G401 (cell line): Measurements from ENCODE around the gene CSRNP2. TPM values are rescaled to one million over a fixed set of nuclear protein-coding genes. Genes with fewer than 3 reads are reported as not detected.
A peak's percentile ranks its signal among the peaks of the same experiment; 100 is the strongest.
"Not testable (repeated sequence)": the region's sequence is repeated elsewhere in the genome, so short reads cannot be mapped to it uniquely, and the experiment has no call there.

ENCODE experiments used
- DNase-seq: peaks from one replicate; pipeline ENCODE4 v3.0.0-alpha.2; 2015; ENCODE audit warnings: low spot score
- in situ Hi-C: cut with HindIII; loops from 2 replicates; pipeline ENCODE4 v1.10.0; 2016; ENCODE audit warnings: low sequenced_read_pairs, mixed read lengths
- total RNA-seq: library from RNA; depleted of rRNA; stranded (reverse); fragments of >200 nt; shearing (Covaris generic); gene quantifications from 2 replicates; pipeline ENCODE4 v1.2.3, GENCODE V29; 2014

The CSRNP2 gene
- total RNA-seq, 1 experiment from 2014 or later: 19.8 TPM

DNA sequence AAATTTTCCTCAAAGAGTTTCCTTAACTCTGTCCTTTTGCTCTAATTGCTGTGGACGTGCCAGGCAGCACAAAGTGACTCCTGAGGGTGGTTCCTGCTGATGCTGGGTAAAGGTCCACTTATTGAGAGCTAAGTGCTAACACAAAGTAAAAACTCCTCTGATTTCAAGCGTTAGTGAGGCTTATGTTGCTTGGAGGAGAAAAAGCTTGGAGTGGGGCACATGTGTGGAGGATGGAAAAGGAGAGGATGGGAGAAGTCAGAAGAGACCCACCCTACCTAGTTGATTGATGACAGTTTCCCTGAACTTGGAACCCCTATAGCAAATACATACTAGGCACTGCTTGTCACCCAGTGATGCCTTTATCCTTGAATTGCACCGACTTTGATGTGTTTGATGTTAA is 47.1 kb downstream of the CSRNP2 start:
- in situ Hi-C loops: no loop called here
- DNase-seq: no peak

GRCh38 chr12:51033457-51034089 is 49.8 kb downstream of the CSRNP2 start:
- DNase-seq: no peak
- in situ Hi-C loops: no loop called here

DNA sequence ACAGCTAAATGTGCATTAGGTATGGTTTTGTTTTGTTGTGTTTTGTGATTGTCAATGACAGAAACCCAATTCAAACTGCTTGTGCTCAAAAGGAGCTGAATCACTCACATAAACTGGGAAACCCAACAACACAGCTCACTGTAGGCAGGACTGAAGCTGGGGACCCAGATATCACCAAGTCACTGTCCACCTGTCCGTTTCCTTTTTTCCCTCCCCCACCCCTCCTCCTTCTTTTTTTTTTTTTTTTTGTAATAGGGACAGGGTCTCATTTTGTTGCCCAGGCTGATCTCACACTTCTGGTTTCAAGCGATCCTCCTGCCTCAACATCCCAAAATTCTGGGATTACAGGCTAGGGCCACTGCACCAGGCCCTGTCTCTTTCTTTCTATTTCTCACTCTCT is 50.3 kb downstream of the CSRNP2 start:
- in situ Hi-C loops: no loop called here
- DNase-seq: no peak

DNA sequence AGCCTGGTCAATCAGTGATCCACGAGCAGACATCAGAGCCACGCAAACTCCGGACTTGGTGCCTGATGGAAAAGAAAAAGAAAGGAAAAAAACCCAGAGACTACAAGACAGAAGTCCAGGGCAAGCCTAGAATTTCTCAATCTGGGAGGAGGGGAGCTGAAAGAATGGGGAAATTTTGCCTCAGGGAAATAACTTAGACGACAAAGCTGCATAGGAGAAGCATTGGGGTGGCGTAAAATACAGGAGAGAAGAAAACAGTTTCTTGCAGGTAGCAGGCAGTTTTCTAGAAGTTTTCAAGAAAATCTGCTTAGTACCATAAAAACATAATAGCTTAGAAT is 54.6 kb downstream of the CSRNP2 start:
- no peak for DNase-seq
- in situ Hi-C loops: no loop called here

DNA sequence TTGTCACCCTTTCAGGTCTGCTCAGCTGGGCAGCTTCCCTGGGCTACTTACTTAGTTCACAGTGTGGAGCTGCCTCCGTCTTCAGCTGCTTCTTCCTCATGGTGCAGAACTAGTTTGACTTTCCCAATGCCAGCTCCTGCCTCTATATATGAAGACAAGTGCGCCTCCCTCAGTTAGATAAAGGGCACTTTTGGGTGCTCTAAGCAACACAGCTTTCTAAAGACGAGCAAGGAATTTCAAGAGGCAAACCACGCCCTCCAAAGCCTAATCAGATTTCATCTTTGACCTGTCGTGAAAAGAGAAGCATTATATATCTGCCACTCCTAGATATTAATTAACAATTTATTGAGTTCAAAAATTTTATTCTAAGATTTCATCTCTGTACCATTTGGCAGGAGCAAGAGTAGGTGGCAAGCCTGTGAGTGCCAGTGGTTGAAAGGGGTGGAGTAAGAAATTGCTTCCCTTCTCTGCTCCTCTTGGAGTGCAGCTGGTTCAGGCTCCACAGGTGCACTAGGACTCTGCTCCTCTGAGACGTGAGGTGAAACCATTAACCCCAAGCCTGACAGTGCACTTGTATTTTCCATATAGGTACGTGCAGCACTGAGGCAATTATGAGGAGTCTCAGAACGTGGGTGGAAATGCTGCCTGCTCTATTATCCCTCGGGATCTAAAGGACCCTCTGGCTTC is 55.1 kb downstream of the CSRNP2 start:
- in situ Hi-C loops: no loop called here
- peak; percentile 45 for DNase-seq

GRCh38 chr12:51027342-51027835 is 56.0 kb downstream of the CSRNP2 start:
- no peak for DNase-seq
- in situ Hi-C loops: no loop called here

DNA sequence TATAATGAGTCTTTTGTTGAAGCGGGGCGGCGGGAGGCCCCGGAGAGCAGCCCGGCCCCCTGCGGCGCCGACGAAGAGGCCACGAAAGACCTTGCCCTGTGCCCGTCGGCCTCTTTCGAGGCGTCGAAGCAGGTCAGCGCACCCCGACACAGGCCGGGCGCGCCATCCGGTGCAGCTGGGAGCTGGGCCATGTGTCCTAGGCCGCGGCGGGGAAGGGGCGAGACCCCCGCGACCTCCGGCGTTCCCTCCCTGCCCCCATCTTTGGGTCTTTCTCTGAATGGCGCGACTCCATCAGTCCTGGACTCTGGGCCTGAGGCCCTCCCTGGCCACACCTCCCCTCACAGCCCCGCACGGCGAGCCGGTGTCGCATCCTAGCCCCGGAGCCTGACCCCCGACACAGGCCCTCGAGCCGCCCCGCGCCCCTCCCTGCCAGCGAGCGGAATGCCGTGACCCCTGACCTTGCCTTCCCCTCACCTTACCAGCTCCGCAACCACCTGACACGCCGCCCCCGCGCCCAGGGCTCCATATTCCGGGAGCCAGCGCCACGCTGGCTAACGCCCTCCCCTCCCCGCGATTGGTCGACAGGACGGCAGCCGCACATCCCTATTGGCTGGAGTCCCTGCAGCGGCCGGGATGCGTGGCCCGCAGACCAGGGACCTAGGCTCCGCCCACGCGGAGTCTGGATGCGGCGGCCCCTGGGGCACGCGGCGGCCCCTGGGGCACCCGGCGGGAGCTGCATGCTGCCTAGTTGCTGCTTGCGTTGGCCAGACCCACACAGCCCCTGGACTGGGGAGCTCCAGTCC is 57.4 kb downstream of the CSRNP2 start, which contains the start of gene SLC11A2:
SLC11A2 (minus strand) TSS at position 549 of the 803 bp plus-strand sequence. CDS start 15,656 bp downstream, outside the sequence.
- DNase-seq: peak; percentile 96
- in situ Hi-C loops: no loop called here

DNA sequence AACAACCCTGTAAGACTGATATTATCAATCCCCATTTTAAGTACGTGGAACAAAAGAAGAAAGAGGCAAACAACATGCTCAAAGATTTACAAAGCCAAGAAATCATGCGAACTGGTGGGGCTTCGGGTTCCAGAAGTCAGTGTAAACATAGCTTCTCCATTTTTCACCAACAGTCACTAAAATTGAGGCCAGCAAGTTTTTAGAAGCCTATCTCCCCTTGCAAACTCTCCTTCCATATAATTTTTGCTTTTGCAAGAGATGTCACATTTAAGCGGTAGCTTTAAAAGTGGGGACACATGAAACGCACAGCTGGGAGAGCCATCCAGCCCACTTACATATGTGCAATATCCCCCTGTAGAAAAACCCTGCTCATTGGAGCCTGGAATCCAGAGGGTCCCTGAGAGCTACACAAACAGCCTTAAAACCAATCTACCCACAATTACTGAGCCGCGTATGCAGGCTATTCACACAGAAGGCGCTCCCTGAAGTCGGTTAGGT is 58.0 kb downstream of the CSRNP2 start:
- in situ Hi-C loops: no loop called here
- DNase-seq: peak; percentile 46

DNA sequence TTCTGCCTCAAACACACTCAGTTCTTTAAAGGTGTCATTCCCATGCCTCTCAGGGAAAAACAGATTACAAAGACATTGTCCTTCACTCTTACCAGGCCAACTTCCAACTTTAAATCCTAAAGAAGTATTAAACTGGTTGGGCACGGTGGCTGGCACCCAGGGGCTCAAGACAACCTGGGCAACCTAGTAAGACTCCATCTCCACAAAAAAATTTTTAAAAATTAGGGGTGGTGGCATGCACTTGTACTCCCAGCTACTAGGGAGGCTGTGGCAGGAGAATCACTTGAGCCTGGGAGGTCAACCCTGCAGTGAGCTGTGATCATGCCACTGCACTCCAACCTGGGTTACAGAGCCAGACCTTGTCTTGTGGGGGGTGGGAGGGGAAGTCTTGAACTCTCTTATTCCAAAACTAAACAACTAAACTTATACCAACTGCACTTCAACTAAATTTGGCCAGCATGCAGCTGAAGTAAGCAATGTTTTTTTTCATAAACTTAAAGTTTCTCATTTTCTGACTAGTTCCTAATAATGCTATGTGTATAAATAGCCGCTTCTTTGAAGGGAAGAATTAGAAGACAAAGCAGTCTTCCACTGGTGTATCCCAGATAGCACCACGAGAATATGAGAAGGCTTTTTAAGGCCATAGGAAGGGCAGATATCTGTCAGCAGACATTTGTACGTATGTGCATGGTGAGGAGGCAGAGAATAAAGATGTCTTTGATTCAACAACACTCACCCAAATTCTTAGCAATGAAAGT is 59.6 kb downstream of the CSRNP2 start:
- in situ Hi-C loops: no loop called here
- DNase-seq: no peak

DNA sequence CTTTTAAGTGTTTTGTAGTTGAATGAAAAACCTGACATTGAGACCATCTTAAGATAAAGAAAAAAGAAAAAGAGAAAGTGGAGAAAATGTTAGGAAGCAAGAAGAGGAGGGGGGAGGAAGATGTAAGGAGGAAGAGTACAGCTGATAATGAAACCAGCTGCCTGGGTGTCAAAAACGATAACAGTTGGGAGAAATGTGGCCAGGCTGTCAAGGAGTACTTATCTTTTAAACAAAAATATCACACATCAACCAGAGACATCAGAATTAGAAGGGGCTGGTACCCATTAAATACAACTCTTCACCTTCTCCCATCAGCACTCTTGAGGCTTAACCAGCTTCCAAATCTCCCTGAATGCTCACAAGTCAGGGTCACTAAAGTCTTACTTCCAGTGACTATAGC is 61.7 kb downstream of the CSRNP2 start:
- no peak for DNase-seq
- in situ Hi-C loops: no loop called here

DNA sequence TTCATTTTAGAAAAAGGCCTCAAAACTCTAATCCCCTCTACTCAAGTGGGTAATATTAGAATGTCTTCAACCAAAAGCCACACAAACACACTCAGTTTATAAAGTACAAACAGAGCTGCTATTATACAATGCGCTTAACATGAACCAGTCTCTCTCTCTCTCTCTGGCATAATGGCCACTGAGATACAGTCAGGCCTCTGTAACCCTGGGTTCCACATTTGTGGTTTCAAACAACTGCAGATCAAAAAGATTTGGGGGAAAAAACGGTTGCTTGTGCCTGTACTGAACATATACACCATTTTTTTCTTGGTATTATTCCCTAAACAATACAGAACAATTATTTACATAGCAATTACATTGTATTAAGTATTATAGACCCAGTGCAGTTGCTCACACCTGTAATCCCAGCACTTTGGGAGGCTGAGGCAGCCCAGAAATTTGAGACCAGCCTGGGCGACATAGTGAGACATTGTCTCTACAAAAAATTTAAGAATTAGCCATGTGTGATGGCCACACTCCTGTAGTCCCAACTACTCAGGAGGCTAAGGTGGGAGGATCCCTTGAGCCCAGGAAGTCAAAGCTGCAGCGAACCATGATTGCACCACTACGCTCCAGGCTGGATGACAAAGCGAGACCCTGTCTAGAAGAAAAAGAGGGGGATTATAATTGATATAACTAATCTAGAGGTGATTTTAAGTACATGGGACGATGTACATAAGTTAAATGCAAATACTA is 62.8 kb downstream of the CSRNP2 start:
- in situ Hi-C loops: no loop called here
- no peak for DNase-seq

- in situ Hi-C loops: no loop called here
- DNase-seq: no peak
Measured at GRCh38 chr12:51019927-51020326, 63.5 kb downstream of the CSRNP2 start.

- DNase-seq: no peak
- in situ Hi-C loops: no loop called here
Measured at GRCh38 chr12:51018956-51019355, 64.4 kb downstream of the CSRNP2 start.

GRCh38 chr12:51017452-51017851 is 65.9 kb downstream of the CSRNP2 start:
- in situ Hi-C loops: no loop called here
- no peak for DNase-seq

DNA sequence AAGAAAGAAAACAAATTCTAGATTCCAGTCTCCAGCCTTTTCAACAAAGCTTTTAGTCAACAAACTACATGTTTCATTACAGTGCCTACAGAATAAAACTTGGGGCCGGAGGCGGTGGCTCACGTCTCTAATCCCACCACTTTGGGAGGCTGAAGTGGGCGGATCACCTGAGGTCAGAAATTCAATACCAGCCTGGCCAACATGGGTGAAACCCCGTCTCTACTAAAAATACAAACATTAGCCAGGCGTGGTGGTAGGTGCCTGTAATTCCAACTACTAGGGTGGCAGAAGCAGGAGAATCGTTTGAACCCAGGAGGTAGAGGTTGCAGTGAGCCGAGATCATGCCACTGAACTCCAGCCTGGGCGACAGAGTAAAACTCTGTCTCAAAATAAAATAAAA is 68.9 kb downstream of the CSRNP2 start:
- in situ Hi-C loops: not testable (repeated sequence)

GRCh38 chr12:51013441-51013840 is 70.0 kb downstream of the CSRNP2 start:
- no peak for DNase-seq
- in situ Hi-C loops: no loop called here

More for the DNA sequence above, 68.9 kb downstream of the CSRNP2 start:
- not testable (repeated sequence) for DNase-seq

DNA sequence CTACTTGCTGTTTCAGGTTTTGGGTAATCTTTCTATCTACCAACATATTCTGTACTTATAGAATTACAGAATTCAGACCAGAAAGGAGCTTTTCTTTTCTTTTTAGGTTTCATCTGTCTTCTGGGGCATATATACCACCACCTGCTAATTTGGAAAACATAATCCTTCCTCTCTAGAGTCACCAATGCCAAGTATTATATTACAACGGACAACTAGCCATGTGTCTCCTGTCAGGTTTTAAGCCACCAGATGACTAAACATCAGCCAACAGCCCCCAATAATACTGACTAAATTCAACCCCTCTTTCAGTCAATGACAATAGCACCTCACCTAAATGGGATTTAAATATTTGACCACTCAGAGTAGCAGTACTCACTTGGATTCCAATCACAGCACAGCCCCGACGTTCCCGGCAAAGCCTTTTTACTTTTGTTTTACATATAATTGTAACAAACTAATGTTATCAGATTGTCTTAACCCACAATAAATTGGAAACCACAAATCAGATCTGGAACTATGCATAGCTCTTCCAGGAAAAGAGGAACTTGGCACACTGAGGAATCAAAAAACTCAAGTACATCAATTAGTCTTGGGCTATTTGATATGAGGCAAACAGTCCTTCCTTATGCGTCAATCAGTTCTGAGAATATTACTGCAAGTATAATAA is 70.7 kb downstream of the CSRNP2 start:
- DNase-seq: no peak
- in situ Hi-C loops: no loop called here

- DNase-seq: no peak
- in situ Hi-C loops: no loop called here
Measured at GRCh38 chr12:51011955-51012354, 71.4 kb downstream of the CSRNP2 start.
